IPS DF 6.9 (cell line): ENCODE measurements around the gene KRT85.
"Not testable (repeated sequence)": the region's sequence is repeated elsewhere in the genome, so short reads cannot be mapped to it uniquely, and the experiment has no call there.

ENCODE experiments used
- DNase-seq: peaks from one replicate; pipeline ENCODE4 v3.0.0-alpha.2; 2013; ENCODE audit warnings: low read depth, low spot score
- H3K27ac ChIP-seq: one replicate; pipeline ENCODE4 v1.5.1; 2013; ENCODE audit warnings: low read length, control low read depth
- H3K27me3 ChIP-seq: 2 replicates; pipeline ENCODE4 v1.6.1; 2013; ENCODE audit warnings: mild to moderate bottlenecking, low read length; ENCODE audit not compliant: control insufficient read depth, insufficient read depth
- H3K36me3 ChIP-seq: 2 replicates; pipeline ENCODE4 v1.6.1; 2013; ENCODE audit warnings: low read length; ENCODE audit not compliant: control insufficient read depth, insufficient read depth
- H3K4me1 ChIP-seq: 2 replicates; pipeline ENCODE4 v1.6.1; 2013; ENCODE audit warnings: low read length; ENCODE audit not compliant: control insufficient read depth, insufficient read depth
- H3K4me3 ChIP-seq: 2 replicates; pipeline ENCODE4 v1.5.1; 2013; ENCODE audit warnings: mild to moderate bottlenecking, low read length
- H3K9me3 ChIP-seq: 2 replicates; pipeline ENCODE4 v1.6.1; 2013; ENCODE audit warnings: low read length, inconsistent platforms; ENCODE audit not compliant: control insufficient read depth, insufficient read depth
- WGBS: extraction: QIAGEN DNeasy Blood & Tissue Kit; methylation state at CpG from one replicate; pipeline ENCODE4 v1.1.7; 2013; ENCODE audit warnings: mixed read lengths, missing lambda C conversion rate; ENCODE audit not compliant: insufficient read length, insufficient coverage; 5-methylcytosine and 5-hydroxymethylcytosine counted together

Gene KRT85

DNA sequence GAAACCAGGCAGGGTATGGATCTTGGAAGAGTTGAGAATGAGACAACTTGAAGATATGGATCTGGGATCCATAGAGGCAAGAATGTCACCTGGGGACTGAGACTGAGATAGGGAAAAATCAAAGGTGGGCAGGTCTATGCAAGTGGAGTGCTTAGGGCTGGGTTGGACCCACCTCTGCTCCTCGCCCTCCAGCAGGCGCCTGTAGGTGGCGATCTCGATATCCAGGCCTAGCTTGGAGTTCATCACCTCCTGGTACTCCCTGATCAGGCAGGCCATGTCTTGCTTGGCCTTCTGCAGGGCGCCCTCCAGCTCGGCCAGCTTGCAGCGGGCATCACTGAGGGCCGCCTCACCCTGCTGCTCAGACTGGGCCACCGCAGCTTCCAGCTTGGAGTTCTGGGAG lies 51.6 kb downstream of the KRT85 start:
- DNase-seq, H3K9me3 ChIP-seq, H3K27me3 ChIP-seq, H3K27ac ChIP-seq, H3K4me1 ChIP-seq, H3K4me3 ChIP-seq, H3K36me3 ChIP-seq: not testable (repeated sequence)
- WGBS, result no CpG with 5 or more reads among the region's 9 CpGs

- H3K27me3 ChIP-seq, result peaks cover 2% of the 10 kb centered on the region; the same call in 1 of the 2 replicates
- no CpG with 5 or more reads among the region's 13 CpGs for WGBS
- no peaks in the 10 kb centered on the region for H3K9me3 ChIP-seq
- H3K4me3 ChIP-seq, result no peak overlapping the region
- DNase-seq, result no peak
- no peaks in the 10 kb centered on the region for H3K36me3 ChIP-seq
- no peak overlapping the region for H3K27ac ChIP-seq
- H3K4me1 ChIP-seq, result no peaks in the 10 kb centered on the region
Observed at GRCh38 chr12:52314511-52314910, 52.8 kb downstream of the KRT85 start.

DNA sequence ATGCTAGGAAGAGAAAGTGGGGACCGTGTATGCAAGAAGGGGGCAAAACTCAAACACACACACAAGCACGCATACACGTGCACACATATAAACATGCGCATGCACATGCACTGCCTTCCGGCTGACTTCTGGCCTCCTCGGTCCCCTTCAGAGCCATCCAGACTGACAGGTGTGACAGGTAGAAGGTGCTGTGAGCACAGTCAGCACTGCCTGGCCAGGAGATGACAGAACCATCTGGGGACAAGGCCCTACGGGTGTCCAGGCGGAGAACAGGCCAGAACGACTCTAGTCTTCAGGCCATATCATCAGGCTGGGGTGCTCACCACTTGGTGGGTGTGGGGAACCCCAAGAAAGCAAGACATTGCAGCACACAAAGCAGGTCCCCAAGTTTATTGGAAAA lies 53.4 kb downstream of the KRT85 start:
- no peak for DNase-seq
- Histone ChIP-seq H3K4me1 (no peaks in the 10 kb centered on the region; the same call in 1 of the 2 replicates), H3K36me3 (no peaks in the 10 kb centered on the region), H3K27me3 (peaks cover 7% of the 10 kb centered on the region), H3K27ac (no peak overlapping the region), H3K4me3 (no peak overlapping the region), H3K9me3 (no peaks in the 10 kb centered on the region)
- WGBS, result no CpG with 5 or more reads among the region's 9 CpGs

DNA sequence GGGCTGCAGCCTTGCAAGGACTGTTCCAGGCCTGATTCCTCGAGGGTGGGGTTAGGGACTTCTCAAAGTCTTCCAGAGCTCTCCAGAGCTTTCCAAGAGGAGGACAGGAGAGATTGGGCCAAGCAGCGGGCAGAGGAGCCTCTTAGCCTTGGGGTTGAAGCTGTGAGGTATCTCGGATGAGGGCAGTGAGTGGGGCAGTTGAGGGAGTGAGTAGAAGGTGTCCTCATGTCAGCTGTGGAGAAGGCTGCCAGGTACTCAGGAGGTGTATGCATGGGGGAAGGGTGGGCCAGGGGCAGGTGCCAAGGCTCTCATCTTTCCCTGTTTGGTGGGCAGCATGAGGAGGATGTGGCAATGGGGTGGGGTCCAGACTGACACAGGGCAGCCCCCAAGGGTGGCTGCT lies 53.8 kb downstream of the KRT85 start:
- no peaks in the 10 kb centered on the region for H3K9me3 ChIP-seq
- no peak overlapping the region for H3K27ac ChIP-seq
- no peaks in the 10 kb centered on the region; the same call in 1 of the 2 replicates for H3K4me1 ChIP-seq
- H3K36me3 ChIP-seq, result no peaks in the 10 kb centered on the region
- peaks cover 10% of the 10 kb centered on the region for H3K27me3 ChIP-seq
- DNase-seq, result no peak
- no CpG with 5 or more reads among the region's 3 CpGs for WGBS
- no peak overlapping the region for H3K4me3 ChIP-seq

GRCh38 chr12:52312086-52312485 lies 55.2 kb downstream of the KRT85 start:
- Histone ChIP-seq H3K4me1 (no peaks in the 10 kb centered on the region; the same call in none of the 2 replicates), H3K36me3 (no peaks in the 10 kb centered on the region), H3K27me3 (peaks cover 20% of the 10 kb centered on the region), H3K9me3 (no peaks in the 10 kb centered on the region), H3K4me3 (no peak overlapping the region), H3K27ac (no peak overlapping the region)
- no CpG with 5 or more reads among the region's 4 CpGs for WGBS
- DNase-seq, result no peak

DNA sequence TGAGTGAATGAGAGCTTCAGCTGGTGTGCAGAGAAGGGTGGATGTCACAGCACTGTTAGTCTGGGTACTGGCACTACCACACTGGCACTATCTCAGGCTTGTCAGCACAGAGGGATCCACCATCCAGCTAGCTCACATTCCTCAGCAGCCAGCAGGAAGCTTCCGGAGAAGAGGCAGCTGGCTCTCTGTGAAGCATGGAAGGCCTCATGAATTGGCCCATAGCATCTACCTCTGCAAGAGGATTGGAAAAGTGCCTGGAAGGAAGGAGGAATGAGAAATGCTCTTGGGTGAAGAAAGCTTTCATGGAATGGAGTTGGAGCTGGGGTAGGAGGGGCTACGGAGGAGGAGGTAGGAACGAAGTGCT lies 56.0 kb downstream of the KRT85 start:
- Histone ChIP-seq H3K4me3 (no peak overlapping the region), H3K27me3 (peaks cover 20% of the 10 kb centered on the region), H3K36me3 (no peaks in the 10 kb centered on the region), H3K4me1 (no peaks in the 10 kb centered on the region; the same call in none of the 2 replicates), H3K27ac (no peak overlapping the region), H3K9me3 (no peaks in the 10 kb centered on the region)
- no CpG with 5 or more reads among the region's 3 CpGs for WGBS
- DNase-seq, result no peak

- peaks cover 20% of the 10 kb centered on the region for H3K27me3 ChIP-seq
- no peaks in the 10 kb centered on the region for H3K9me3 ChIP-seq
- DNase-seq, result no peak
- no peak overlapping the region for H3K27ac ChIP-seq
- no CpG with 5 or more reads among the region's 5 CpGs for WGBS
- H3K4me1 ChIP-seq, result no peaks in the 10 kb centered on the region; the same call in none of the 2 replicates
- no peak overlapping the region for H3K4me3 ChIP-seq
- no peaks in the 10 kb centered on the region for H3K36me3 ChIP-seq
Observed at GRCh38 chr12:52310622-52311284, 56.5 kb downstream of the KRT85 start.
